ENCODE data around the gene RFC4. TPM values are rescaled to one million over a fixed set of nuclear protein-coding genes. Genes with fewer than 3 reads are reported as not detected.

Gene RFC4
- total and polyA plus RNA-seq, 2 of the 13 experiments (the other 11 are each of a cell fraction or from before 2014, with no cell fraction given) = 18.5 to 103 TPM

GRCh38 chr3:186783731-186784515, 22.4 kb downstream of the RFC4 start (continued):
- TF ChIP-seq, protein P1, sequence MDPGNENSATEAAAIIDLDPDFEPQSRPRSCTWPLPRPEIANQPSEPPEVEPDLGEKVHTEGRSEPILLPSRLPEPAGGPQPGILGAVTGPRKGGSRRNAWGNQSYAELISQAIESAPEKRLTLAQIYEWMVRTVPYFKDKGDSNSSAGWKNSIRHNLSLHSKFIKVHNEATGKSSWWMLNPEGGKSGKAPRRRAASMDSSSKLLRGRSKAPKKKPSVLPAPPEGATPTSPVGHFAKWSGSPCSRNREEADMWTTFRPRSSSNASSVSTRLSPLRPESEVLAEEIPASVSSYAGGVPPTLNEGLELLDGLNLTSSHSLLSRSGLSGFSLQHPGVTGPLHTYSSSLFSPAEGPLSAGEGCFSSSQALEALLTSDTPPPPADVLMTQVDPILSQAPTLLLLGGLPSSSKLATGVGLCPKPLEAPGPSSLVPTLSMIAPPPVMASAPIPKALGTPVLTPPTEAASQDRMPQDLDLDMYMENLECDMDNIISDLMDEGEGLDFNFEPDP (CRISPR knock-in tag; conservative IDR thresholded peaks at IDR 0.05) = 0 out of 2 replicates have a peak, but pooled peaks have one; percentile 87
- TF ChIP-seq NCOA5 (CRISPR knock-in tag; IDR thresholded peaks at IDR 0.05) (no peak), ZNF670 (CRISPR knock-in tag; IDR thresholded peaks at IDR 0.05; ENCODE audit: borderline replicate concordance) (no peak), REXO4 (CRISPR knock-in tag; IDR thresholded peaks at IDR 0.05; ENCODE audit: borderline replicate concordance) (no peak), ZNF180 (CRISPR knock-in tag; IDR thresholded peaks at IDR 0.05; ENCODE audit: borderline replicate concordance, low read depth) (no peak), ZNF83 (CRISPR knock-in tag; IDR thresholded peaks at IDR 0.05; ENCODE audit: borderline replicate concordance) (no peak), ZNF333 (CRISPR knock-in tag; IDR thresholded peaks at IDR 0.05; ENCODE audit: borderline replicate concordance) (no peak), MTF2 (CRISPR knock-in tag; IDR thresholded peaks at IDR 0.05; ENCODE audit: borderline replicate concordance) (no peak), REPIN1 (CRISPR knock-in tag; IDR thresholded peaks at IDR 0.05; ENCODE audit: borderline replicate concordance, low read depth) (no peak), CHD2 (IDR thresholded peaks at IDR 0.05; ENCODE audit: low read depth, low read length) (peak; percentile 96), NR0B2 (CRISPR knock-in tag; IDR thresholded peaks at IDR 0.05) (peak; percentile 81; the same call in 1 of the 2 replicates), KDM4B (CRISPR knock-in tag; IDR thresholded peaks at IDR 0.05) (no peak), ZNF644 (CRISPR knock-in tag; IDR thresholded peaks at IDR 0.05; ENCODE audit: low read depth) (no peak), HIC2 (CRISPR knock-in tag; IDR thresholded peaks at IDR 0.05; ENCODE audit: low read depth) (0 out of 2 replicates have a peak, but pooled peaks have one; percentile 60), ZNF709 (CRISPR knock-in tag; IDR thresholded peaks at IDR 0.05) (no peak), TSC22D2 (CRISPR knock-in tag; IDR thresholded peaks at IDR 0.05; ENCODE audit: borderline replicate concordance) (peak; percentile 45; the same call in 1 of the 2 replicates), ZNF292 (CRISPR knock-in tag; IDR thresholded peaks at IDR 0.05; ENCODE audit: borderline replicate concordance, low read depth) (no peak), IRF9 (CRISPR knock-in tag; IDR thresholded peaks at IDR 0.05; ENCODE audit: borderline replicate concordance) (no peak; the same call in 1 of the 2 replicates), ZNF800 (CRISPR knock-in tag; IDR thresholded peaks at IDR 0.05) (no peak)

Data from HepG2 (cell line).